Measurements from ENCODE around the gene KCNJ9. TPM values are rescaled to one million over a fixed set of nuclear protein-coding genes. Genes with fewer than 3 reads are reported as not detected.

KCNJ9 gene
- total RNA-seq, 2 donors from 2014 or later = 0.11 to 0.30 TPM

- no peaks in the 10 kb centered on the region for H3K27me3 ChIP-seq
- H3K9me3 ChIP-seq = no peaks in the 10 kb centered on the region
- H3K27ac ChIP-seq = peak overlapping the region; percentile 28
- peaks cover 4% of the 10 kb centered on the region for H3K36me3 ChIP-seq
- no peak overlapping the region for H3K9ac ChIP-seq (ENCODE audit: low read depth in 2 of 2, low read length in 2 of 2)
- no peak overlapping the region for H3K4me3 ChIP-seq
- TF ChIP-seq CTCF (IDR thresholded peaks at IDR 0.05) = no peak
- DNase-seq = no peak
- H3K4me1 ChIP-seq = peaks cover 15% of the 10 kb centered on the region
- intact Hi-C loops (cut with DNase I) = no loop called here
Measured at GRCh38 chr1:160094291-160094625, 12.9 kb downstream of the KCNJ9 start.

- intact Hi-C loops (cut with DNase I) = no loop called here
- no peak overlapping the region for H3K4me3 ChIP-seq
- no peak overlapping the region for H3K27ac ChIP-seq
- peaks cover 15% of the 10 kb centered on the region for H3K4me1 ChIP-seq
- no peaks in the 10 kb centered on the region for H3K27me3 ChIP-seq
- peaks cover 4% of the 10 kb centered on the region for H3K36me3 ChIP-seq
- H3K9ac ChIP-seq (ENCODE audit: low read depth in 2 of 2, low read length in 2 of 2) = peak overlapping the region in 1 of 2 donors; percentile 6
- peak; percentile 57 for DNase-seq
- no peak for TF ChIP-seq CTCF (IDR thresholded peaks at IDR 0.05)
- H3K9me3 ChIP-seq = no peaks in the 10 kb centered on the region
Measured at GRCh38 chr1:160094806-160095205, 13.5 kb downstream of the KCNJ9 start.

DNA sequence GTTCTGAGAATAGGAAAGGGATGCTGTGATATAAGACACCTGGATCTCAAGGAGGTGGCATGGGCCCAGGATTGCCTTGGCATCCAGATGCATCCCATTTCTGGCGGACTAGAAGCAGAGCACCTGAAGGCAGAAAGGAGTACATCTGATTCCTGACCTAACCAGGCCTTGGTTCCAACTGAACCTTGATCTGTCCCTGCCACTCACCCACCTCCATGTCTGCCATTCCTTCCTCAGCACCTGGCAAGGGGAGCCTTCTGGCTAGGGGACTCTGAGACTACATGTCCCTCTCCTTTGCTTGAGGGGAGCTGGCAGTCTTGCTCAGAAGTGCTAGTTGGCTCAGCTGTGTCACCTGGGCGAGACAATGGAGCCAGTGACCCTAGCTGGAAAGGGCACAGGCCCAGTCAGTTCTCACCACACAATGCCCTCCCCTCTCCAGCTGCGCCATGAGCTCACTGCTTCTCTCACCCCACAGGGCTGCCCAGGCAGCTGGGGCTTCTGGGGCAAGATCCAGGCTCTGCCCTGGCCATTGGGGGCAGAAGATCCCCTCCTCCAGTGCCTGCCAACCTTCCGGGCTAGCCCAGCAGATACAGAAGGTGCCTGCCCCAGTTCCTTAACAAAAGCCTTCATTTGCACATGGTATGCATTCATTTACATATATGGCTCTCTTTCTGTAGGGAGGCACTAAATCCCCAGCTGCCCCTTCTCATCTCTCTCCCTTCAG, 14.2 kb downstream of the KCNJ9 start:
- DNase-seq = no peak
- H3K9ac ChIP-seq (ENCODE audit: low read depth in 2 of 2, low read length in 2 of 2) = peak overlapping the region; percentile 6 to 51
- peaks cover 4% of the 10 kb centered on the region for H3K36me3 ChIP-seq
- no peaks in the 10 kb centered on the region for H3K9me3 ChIP-seq
- intact Hi-C loops (cut with DNase I) = no loop called here
- no peak for TF ChIP-seq CTCF (IDR thresholded peaks at IDR 0.05)
- no peaks in the 10 kb centered on the region for H3K27me3 ChIP-seq
- peaks cover 15% of the 10 kb centered on the region for H3K4me1 ChIP-seq
- no peak overlapping the region for H3K27ac ChIP-seq
- no peak overlapping the region for H3K4me3 ChIP-seq

GRCh38 chr1:160096274-160097116, 15.2 kb downstream of the KCNJ9 start:
- H3K27ac ChIP-seq = no peak overlapping the region
- no peak for TF ChIP-seq CTCF (IDR thresholded peaks at IDR 0.05)

GRCh38 chr1:160097151-160097910, 16.0 kb downstream of the KCNJ9 start:
- Histone ChIP-seq H3K36me3 (peaks cover 1% of the 10 kb centered on the region), H3K4me3 (peak overlapping the region; percentile 78), H3K9ac (ENCODE audit: low read depth in 2 of 2, low read length in 2 of 2) (peak overlapping the region; percentile 87 to 88), H3K4me1 (peaks cover 18% of the 10 kb centered on the region), H3K27ac (peak overlapping the region; percentile 84), H3K27me3 (no peaks in the 10 kb centered on the region), H3K9me3 (no peaks in the 10 kb centered on the region)
- no peak for TF ChIP-seq CTCF (IDR thresholded peaks at IDR 0.05)
- no peak for DNase-seq
- intact Hi-C loops (cut with DNase I) = no loop called here

More at GRCh38 chr1:160096274-160097116, 15.2 kb downstream of the KCNJ9 start:
- Histone ChIP-seq H3K27me3 (no peaks in the 10 kb centered on the region), H3K9me3 (no peaks in the 10 kb centered on the region), H3K4me3 (no peak overlapping the region), H3K36me3 (peaks cover 4% of the 10 kb centered on the region), H3K9ac (ENCODE audit: low read depth in 2 of 2, low read length in 2 of 2) (peak overlapping the region; percentile 87 to 88), H3K4me1 (peaks cover 18% of the 10 kb centered on the region)
- intact Hi-C loops (cut with DNase I) = no loop called here
- DNase-seq = no peak

Measured in colonic mucosa (tissue), 4 donors.